ACHN (cell line): ENCODE results near the gene EFCAB5.
"Not testable (repeated sequence)": the region's sequence is repeated elsewhere in the genome, so short reads cannot be mapped to it uniquely, and the experiment has no call there.

ENCODE experiments used
- DNase-seq: peaks from one replicate; pipeline ENCODE4 v3.0.0-alpha.2; 2015
- in situ Hi-C: cut with HindIII; loops from 2 replicates; pipeline ENCODE4 v1.10.0; 2017; ENCODE audit warnings: low sequenced_read_pairs, low pct_ligation_motif_present, low pct_unique_long_range_greater_than_20kb

Gene EFCAB5

DNA sequence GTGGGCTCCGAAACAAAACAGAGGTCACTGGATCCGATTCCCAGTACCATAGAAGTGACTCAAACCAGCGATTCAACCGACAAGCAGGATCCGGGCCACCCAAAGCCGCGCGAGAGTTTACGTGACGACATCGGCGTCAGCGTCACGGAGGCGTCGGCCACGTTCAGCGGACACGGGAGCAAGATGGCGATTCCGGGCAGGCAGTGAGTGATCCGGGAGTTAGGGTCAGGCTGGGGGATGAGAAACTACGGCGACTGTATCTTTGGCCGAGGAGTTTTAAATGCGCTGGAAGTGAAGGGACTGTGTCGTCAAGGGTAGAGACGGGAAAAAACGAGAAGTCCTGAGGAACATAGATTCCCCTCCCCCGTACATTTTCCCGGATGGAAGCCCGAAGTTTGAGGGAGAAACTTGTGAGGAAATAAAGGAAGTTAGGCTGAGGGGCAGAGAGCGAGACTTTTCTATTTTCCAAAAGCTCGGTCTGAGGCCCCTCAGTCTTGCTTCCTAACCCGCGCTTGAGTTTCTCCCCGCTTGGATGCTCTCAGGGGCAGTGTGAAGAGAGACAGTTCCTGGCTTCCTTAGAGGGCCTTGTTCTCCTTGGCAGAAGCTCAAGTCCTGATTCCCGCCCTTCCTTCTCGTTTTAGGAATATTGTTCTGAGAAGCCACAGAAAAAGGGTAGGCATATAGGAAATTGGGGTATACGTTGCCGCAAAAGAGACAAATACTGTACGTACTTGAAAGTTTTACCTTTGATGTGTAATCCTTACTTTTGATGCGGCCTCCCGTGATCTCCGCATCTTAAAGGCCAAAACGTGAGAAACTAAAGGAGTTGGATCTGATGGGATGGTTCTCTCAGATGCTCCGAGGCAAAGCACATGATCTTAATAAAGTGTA, 175.5 kb downstream of the EFCAB5 start, which contains the start of gene NSRP1:
TSS of gene NSRP1 (plus strand) at position 156 of the 891 bp plus-strand sequence. CDS start at position 184, 28 bp downstream.
- DNase-seq, result peak; percentile 97
- in situ Hi-C loops, result no loop called here

DNA sequence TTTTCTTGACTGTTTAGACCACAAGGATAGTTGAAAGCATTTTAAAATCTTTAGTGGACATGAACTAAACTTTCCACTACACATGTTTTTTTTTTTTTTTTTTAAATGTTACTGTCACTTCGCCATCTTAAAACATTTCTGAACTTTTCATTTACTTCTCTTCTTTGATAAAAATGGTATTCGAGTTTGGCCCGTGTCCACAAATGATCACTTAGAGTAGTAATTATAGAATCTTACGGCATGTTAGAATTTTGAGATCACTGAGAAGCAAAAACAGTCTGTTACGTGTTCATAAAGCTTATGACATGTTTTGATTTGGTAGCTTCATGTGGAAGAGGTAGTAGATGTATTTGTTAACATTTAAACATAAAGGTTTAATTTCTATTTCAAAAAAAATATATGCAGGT, 176.2 kb downstream of the EFCAB5 start:
- DNase-seq, result no peak
- in situ Hi-C loops, result no loop called here

DNA sequence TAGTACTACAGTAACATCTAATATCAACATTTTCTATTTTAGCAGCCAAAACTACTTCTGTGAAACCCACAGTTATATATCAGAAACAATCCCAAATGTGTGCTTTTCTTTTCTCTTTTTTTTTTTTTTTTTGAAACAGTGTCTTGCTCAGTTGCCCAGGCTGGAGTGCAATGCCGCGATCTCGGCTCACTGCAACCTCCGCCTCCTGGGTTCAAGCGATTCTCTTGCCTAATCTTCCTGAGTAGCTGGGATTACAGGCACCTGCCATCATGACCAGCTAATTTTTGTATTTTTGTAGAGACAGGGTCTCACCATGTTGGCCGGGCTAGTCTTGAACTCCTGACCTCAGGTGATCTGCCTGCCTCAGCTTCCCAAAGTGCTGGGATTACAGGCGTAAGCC, 177.2 kb downstream of the EFCAB5 start:
- DNase-seq, in situ Hi-C loops: not testable (repeated sequence)

DNA sequence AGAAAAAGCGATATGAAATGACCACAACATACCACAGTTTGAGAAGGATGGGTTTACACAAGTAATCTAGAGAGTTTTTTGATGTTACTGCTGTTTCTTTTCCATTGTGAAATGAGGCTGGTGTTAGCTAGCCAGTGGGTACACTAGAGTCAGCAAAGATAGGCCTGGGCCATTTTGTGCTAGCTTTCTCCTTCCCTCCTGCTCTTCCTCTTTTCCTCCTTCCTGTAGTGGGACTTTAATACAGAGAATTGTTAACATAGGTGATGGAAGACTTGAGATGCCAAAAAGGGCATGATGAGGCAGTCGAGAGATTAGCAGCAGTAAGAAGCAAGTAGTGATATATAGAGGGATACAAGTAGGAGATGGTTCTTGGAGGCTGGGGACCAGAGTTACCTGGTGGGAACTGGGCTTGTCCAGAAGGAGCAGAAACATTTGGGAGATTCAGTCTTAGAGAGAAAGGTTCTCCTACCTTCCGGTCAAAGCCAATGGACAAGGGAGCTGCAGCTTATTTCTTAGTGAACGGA, 182.9 kb downstream of the EFCAB5 start:
- no peak for DNase-seq
- in situ Hi-C loops, result no loop called here

DNA sequence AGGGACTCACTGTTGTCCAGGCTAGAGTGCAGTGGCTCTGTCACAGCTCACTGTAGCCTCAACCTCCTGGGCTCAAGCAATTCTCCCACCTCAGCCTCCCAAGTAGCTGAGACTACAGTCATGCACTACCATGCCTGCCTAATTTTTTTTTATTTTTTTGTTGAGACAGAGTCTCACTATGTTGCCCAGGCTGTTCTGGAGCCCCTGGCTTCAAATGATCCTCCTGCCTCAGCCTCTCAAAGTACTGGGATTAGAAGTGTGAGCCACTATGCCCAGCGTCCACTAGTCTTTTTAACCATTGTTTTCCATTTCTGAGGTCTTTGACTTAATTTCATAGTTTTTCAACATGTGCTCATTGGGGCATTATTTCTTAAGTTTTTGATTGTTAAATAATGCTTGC, 188.7 kb downstream of the EFCAB5 start:
- no peak for DNase-seq
- in situ Hi-C loops, result no loop called here

DNA sequence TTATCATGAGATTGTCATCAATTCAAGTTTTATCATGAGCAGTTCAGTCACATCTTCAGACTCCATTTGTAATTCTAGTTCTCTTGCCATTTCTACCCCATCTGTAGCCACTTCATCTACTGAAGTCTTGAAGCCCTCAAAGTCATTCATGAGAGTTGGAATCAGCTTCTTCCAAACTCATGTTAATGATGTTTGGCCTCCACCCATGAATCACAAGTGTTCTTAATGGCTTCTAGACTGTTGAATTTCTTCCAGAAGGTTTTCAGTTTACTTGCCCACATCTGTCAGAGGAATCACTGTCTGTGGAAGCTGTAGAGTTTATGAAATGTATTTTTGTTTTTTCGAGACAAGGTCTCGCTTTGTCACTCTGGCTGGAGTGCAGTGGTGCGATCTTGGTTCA, 191.2 kb downstream of the EFCAB5 start:
- no peak for DNase-seq
- in situ Hi-C loops, result no loop called here

DNA sequence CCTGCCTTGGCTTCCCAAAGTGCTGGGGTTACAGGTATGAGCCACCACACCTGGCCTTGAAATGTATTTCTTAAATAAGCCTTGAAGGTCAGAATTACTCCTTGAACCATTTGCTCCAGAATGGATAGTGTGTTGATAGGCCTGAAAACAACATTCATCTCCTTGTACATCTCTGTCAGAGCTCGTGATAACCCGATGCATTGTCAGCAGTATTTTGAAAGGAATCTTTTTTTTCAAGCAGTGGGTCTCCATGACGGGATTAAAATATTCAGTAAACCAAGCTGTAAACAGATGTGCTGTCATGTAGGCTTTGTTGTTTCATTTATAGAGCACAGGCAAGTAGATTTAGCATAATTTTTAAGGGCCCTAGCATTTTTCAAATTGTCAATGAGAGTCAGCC, 191.8 kb downstream of the EFCAB5 start:
- DNase-seq, result no peak
- in situ Hi-C loops, result no loop called here

DNA sequence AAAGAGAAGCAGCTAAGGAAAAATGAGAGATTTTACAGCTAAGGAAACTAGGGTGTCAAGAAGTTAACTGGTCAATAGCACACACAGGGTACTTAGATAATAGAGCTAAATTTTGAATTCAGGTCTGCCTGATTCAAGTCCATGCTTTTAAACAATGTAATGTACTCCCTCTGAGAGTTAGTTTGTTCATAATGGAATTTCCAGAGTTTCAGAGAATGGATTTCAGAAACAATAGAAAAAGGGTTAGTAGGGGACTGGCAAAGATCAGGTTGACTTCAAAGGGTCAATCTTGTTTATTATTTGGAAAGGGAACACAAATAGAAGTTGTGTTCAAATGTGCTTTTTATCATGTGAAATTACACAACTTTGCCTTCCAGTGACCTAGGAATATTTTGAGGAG, 193.1 kb downstream of the EFCAB5 start:
- in situ Hi-C loops, result no loop called here
- DNase-seq, result no peak

DNA sequence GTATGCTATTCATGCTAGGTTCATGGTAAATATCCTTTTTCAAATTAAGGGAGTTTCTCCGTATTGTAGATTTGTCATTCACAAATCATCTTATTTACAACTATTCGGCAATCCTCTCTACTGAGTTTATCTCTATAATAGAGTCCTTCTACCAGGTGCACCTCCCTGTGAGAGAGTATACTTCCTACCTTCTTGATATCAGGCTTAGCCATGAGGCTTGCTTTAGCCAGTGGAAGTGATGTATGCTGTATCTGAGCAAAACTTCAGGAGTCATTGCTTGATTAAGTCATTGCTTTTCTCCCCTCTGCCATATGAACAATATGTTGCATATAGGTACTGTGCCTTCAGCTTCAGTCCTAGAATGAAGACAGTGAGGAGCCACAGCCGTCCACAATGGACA, 195.7 kb downstream of the EFCAB5 start:
- in situ Hi-C loops, result no loop called here
- no peak for DNase-seq

DNA sequence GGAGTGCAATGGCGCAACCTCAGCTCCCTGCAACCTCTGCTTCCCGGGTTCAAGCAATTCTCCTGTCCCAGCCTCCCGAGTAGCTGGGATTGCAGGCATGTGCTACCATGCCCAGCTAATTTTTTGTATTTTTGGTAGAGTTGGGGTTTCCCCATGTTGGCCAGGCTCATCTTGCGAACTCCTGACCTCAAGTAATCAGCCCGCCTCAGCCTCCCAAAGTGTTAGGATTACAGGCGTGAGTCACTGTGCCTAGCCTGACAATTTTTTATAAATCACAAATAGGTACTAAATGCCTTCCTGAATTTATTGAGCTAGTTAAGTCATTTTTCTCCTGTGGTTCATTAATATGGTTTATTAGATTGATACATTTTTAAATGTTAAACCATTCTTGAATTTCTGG, 206.4 kb downstream of the EFCAB5 start:
- DNase-seq, in situ Hi-C loops: not testable (repeated sequence)

DNA sequence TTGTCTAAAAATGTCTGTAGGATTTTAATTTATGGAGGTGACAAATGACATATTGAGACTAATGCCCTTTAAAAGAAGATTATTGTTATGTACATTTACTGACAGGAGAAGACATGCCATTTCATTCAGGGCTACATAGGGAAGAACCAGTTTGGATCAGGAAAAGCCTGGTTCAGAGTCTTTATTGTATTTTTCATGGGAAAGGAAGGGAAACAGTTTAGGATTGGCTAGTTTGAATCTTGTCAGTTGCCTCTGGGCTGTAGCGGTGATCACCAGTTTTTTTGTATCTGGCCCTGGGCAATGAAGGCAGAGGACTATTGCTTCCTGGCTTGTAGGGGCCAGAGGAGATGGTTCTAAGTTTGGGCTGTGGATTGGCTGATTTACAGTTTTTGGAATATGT, 206.9 kb downstream of the EFCAB5 start:
- DNase-seq, result no peak
- in situ Hi-C loops, result no loop called here

DNA sequence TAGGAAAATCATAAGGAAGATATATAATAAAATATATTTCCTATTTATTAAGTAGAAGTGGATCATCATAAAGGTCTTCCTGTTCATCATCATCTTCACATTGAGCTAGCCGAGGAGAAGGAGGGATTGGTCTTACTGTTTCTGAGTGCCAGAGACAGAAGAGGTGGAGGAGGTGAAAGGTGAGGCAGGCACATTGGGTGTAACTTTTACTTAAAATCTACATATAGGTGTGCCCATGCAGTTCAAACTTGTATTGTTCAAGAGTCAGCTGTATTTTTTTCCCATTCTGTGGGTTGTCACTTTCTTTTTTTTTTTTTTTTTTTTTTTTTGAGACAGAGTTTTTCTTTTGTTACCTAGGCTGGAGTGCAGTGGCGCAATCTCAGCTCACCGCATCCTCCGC, 210.0 kb downstream of the EFCAB5 start:
- DNase-seq, result no peak
- in situ Hi-C loops, result no loop called here

DNA sequence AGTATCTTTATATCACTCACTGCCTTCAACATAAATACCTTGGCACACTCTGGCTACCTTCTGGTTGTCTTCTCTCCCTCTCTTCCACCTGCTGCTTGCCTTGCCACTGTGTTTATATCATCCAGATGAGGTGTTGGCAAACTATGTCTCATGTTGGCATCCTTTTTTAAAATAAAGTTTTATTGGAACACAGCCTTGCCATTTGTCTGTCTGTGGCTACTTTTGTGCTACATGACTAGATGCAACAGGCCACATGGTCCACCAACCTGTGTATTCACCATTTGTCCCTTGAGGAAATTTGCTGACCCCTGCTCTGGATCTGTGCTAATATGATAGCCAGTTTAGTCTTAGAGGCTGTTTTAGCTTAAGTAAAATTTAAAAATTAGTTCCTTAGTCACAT, 212.0 kb downstream of the EFCAB5 start:
- in situ Hi-C loops, result no loop called here
- no peak for DNase-seq

DNA sequence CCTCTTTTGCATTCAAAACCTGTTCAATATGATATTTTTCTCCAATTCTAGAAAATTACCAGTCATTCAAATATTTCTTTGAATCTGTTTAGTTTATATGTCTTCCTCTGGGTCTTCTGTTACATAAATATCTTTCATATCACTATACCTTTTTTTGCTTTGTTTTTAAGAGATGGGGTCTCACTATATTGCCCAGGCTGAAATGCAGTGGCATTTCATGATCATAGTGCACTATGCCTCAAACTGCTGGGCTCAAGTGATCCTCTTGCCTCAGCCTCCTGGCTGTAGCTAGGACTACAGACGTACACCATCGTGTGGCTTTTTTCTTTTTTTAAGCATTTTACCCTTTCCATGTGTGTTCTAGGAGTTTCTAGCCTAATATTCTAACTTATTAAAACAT, 214.0 kb downstream of the EFCAB5 start:
- DNase-seq, result no peak
- in situ Hi-C loops, result no loop called here
